ENCODE measurements around the gene ZNF888. TPM values are rescaled to one million over a fixed set of nuclear protein-coding genes. Genes with fewer than 3 reads are reported as not detected.
A peak's percentile ranks its signal among the peaks of the same experiment; 100 is the strongest.

The ZNF888 gene
- total and polyA plus RNA-seq, 10 donors, result 2.0 to 7.7 (median 5.0) TPM

GRCh38 chr19:52896431-52897137, 26.6 kb downstream of the ZNF888 start:
- Histone ChIP-seq H3K36me3 (peaks cover 0 to 40% (median 0%) of the 10 kb centered on the region in 6 donors), H3K9me3 (no peaks in the 10 kb centered on the region), H3K27ac (peak overlapping the region; percentile 83 to 92 (median 90)), H3K4me3 (peak overlapping the region; percentile 58 to 88 (median 74)), H3K27me3 (replicated peaks in 1 of 7) (no peaks in the 10 kb centered on the region), H3K4me1 (peaks cover 7 to 23% (median 17%) of the 10 kb centered on the region in 6 donors)
- TF ChIP-seq POLR2A (IDR thresholded peaks at IDR 0.05) (no peak), POLR2AphosphoS5 (IDR thresholded peaks at IDR 0.05) (no peak), CTCF (IDR thresholded peaks at IDR 0.05 in 8 of 11, conservative IDR thresholded peaks at IDR 0.05 in 3 of 11) (no peak)
- intact Hi-C loops (cut with DNase I; ENCODE audit: low total_unique reads), result no loop called here
- no peak for DNase-seq
- WGBS, 5 donors, result 43 to 51% (median 46%) methylated on average over 23 to 24 of the region's 24 CpGs

DNA sequence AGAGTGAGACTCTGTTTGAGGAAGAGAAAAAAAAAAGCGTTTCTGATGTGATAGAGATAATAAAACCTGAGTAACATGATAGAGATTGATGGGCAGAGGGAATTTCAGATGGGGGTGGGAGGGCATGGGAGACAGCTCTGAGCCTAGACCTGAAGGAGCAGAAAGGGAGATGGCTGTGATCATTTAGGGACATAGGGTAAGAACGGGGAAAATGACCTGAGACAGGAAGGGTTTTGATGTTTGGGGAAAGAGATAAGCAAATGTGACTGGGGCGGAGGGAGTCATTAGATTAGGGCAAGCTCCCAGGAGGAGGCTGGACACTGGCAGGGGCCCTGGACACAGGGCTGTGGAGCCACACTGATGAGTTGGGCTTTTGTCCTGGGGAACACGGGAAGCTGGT, 31.9 kb downstream of the ZNF888 start:
- TF ChIP-seq CTCF (IDR thresholded peaks at IDR 0.05 in 8 of 11, conservative IDR thresholded peaks at IDR 0.05 in 3 of 11) (no peak), POLR2AphosphoS5 (IDR thresholded peaks at IDR 0.05) (no peak), POLR2A (IDR thresholded peaks at IDR 0.05) (no peak)
- H3K4me3 ChIP-seq, result no peak overlapping the region
- H3K36me3 ChIP-seq, result peaks cover 0 to 88% (median 31%) of the 10 kb centered on the region in 6 donors
- DNase-seq, result no peak
- H3K4me1 ChIP-seq, result peaks cover 1 to 6% (median 5%) of the 10 kb centered on the region in 6 donors
- WGBS, 5 donors, result 57 to 81% (median 62%) methylated on average over 4 of the region's 4 CpGs
- intact Hi-C loops (cut with DNase I; ENCODE audit: low total_unique reads), result no loop called here
- no peak overlapping the region for H3K27ac ChIP-seq
- no peaks in the 10 kb centered on the region for H3K27me3 ChIP-seq (replicated peaks in 1 of 7)
- peaks cover 0 to 25% (median 2%) of the 10 kb centered on the region in 8 donors for H3K9me3 ChIP-seq

DNA sequence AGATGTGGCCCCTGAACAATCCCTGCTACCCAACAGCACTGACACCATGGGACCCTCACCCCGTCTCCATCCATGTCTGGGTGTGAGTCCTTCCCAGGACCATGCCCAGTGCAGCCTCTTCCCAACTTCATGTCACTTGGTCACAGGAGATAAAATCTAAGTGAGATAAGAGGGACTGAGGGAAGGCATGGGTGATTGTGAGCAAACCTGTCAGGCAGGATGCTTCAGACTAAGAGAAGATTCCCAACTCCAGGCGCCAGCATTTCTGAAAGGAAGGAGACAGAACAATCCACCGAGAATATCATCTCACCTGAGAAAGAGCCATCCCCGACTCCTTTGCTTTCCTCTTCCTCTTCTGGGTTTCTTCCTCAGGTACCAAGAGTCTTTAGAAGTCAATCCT, 33.3 kb downstream of the ZNF888 start:
- WGBS, 5 donors, result 93 to 99% (median 96%) methylated on average over 4 of the region's 4 CpGs
- TF ChIP-seq POLR2A (IDR thresholded peaks at IDR 0.05), result no peak
- TF ChIP-seq POLR2AphosphoS5 (IDR thresholded peaks at IDR 0.05), result no peak
- TF ChIP-seq CTCF (IDR thresholded peaks at IDR 0.05 in 8 of 11, conservative IDR thresholded peaks at IDR 0.05 in 3 of 11), result no peak
- Histone ChIP-seq H3K27me3 (replicated peaks in 1 of 7) (no peaks in the 10 kb centered on the region), H3K27ac (no peak overlapping the region), H3K9me3 (peaks cover 0 to 39% (median 11%) of the 10 kb centered on the region in 8 donors), H3K4me3 (no peak overlapping the region), H3K4me1 (no peaks in the 10 kb centered on the region), H3K36me3 (peaks cover under 1 to 95% (median 44%) of the 10 kb centered on the region in 6 donors)
- DNase-seq, result no peak
- intact Hi-C loops (cut with DNase I; ENCODE audit: low total_unique reads), result no loop called here

GRCh38 chr19:52889076-52889475, 34.2 kb downstream of the ZNF888 start:
- 78 to 92% (median 82%) methylated on average over 7 of the region's 7 CpGs for WGBS, 5 donors
- H3K27ac ChIP-seq, result peak overlapping the region in 2 of 8 donors; percentile 4 to 14
- no peak for TF ChIP-seq CTCF (IDR thresholded peaks at IDR 0.05 in 8 of 11, conservative IDR thresholded peaks at IDR 0.05 in 3 of 11)
- TF ChIP-seq POLR2A (IDR thresholded peaks at IDR 0.05), result no peak
- TF ChIP-seq POLR2AphosphoS5 (IDR thresholded peaks at IDR 0.05), result no peak
- no peaks in the 10 kb centered on the region for H3K27me3 ChIP-seq (replicated peaks in 1 of 7)
- H3K4me3 ChIP-seq, result no peak overlapping the region
- DNase-seq, result no peak
- no peaks in the 10 kb centered on the region for H3K4me1 ChIP-seq
- intact Hi-C loops (cut with DNase I; ENCODE audit: low total_unique reads), result no loop called here
- peaks cover 0 to 48% (median 20%) of the 10 kb centered on the region in 8 donors for H3K9me3 ChIP-seq
- peaks cover 6 to 96% (median 52%) of the 10 kb centered on the region in 6 donors for H3K36me3 ChIP-seq
